Measurements from ENCODE around the gene CDC7.

Gene CDC7

GRCh38 chr1:91549041-91549735 lies 48.5 kb downstream of the CDC7 start:
- no peak for DNase-seq

- DNase-seq: no peak
Measured at GRCh38 chr1:91550961-91551360, 50.3 kb downstream of the CDC7 start.

GRCh38 chr1:91552091-91552490 lies 51.4 kb downstream of the CDC7 start:
- DNase-seq: no peak

- no peak for DNase-seq
Measured at GRCh38 chr1:91552596-91552995, 51.9 kb downstream of the CDC7 start.

- no peak for DNase-seq
Measured at GRCh38 chr1:91553177-91553591, 52.5 kb downstream of the CDC7 start.

GRCh38 chr1:91555074-91555730 lies 54.6 kb downstream of the CDC7 start:
- DNase-seq: no peak

GRCh38 chr1:91555821-91556531 lies 55.3 kb downstream of the CDC7 start:
- DNase-seq: no peak

- DNase-seq: no peak
Measured at GRCh38 chr1:91556556-91556955, 55.9 kb downstream of the CDC7 start.

GRCh38 chr1:91557039-91557690 lies 56.5 kb downstream of the CDC7 start:
- DNase-seq: no peak

GRCh38 chr1:91557826-91558225 lies 57.2 kb downstream of the CDC7 start:
- no peak for DNase-seq

GRCh38 chr1:91559046-91559750 lies 58.5 kb downstream of the CDC7 start:
- no peak for DNase-seq

- no peak for DNase-seq
Measured at GRCh38 chr1:91559838-91560565, 59.4 kb downstream of the CDC7 start.

- DNase-seq: no peak
Measured at GRCh38 chr1:91564888-91565701, 64.4 kb downstream of the CDC7 start.

GRCh38 chr1:91567583-91567982 lies 66.9 kb downstream of the CDC7 start:
- DNase-seq: no peak

GRCh38 chr1:91568261-91568660 lies 67.6 kb downstream of the CDC7 start:
- DNase-seq: no peak

GRCh38 chr1:91569411-91570119 lies 68.9 kb downstream of the CDC7 start:
- no peak for DNase-seq

- DNase-seq: no peak
Measured at GRCh38 chr1:91570120-91570448, 69.4 kb downstream of the CDC7 start.

GRCh38 chr1:91572044-91572443 lies 71.4 kb downstream of the CDC7 start:
- DNase-seq: no peak
